H9 (cell line): ENCODE results near the gene CCDC40. TPM values are rescaled to one million over a fixed set of nuclear protein-coding genes. Genes with fewer than 3 reads are reported as not detected.

Source experiments
- DNase-seq: peaks from one replicate; pipeline ENCODE4 v3.0.0-alpha.2; 2017
- H2AFZ ChIP-seq: one replicate; pipeline ENCODE4 v1.6.1; 2013; ENCODE audit warnings: mild to moderate bottlenecking, low read length, control low read depth, moderate library complexity
- H2AK5ac ChIP-seq: 2 replicates; pipeline ENCODE4 v1.6.1; 2013; ENCODE audit warnings: low read length, control low read depth, mixed read lengths; ENCODE audit not compliant: insufficient read length
- H2BK120ac ChIP-seq: one replicate; pipeline ENCODE4 v1.6.1; 2013; ENCODE audit warnings: low read depth, mild to moderate bottlenecking, low read length, control low read depth, inconsistent platforms; ENCODE audit not compliant: poor library complexity, severe bottlenecking
- H2BK12ac ChIP-seq: 2 replicates; pipeline ENCODE4 v1.6.1; 2013; ENCODE audit warnings: low read length, control low read depth, mixed read lengths, low read depth; ENCODE audit not compliant: insufficient read length
- H2BK15ac ChIP-seq: 2 replicates; pipeline ENCODE4 v1.6.1; 2013; ENCODE audit warnings: low read depth, low read length, control low read depth
- H2BK20ac ChIP-seq: one replicate; pipeline ENCODE4 v1.6.1; 2013; ENCODE audit warnings: low read depth, mild to moderate bottlenecking, low read length, control low read depth, inconsistent platforms; ENCODE audit not compliant: poor library complexity, severe bottlenecking
- H2BK5ac ChIP-seq: 2 replicates; pipeline ENCODE4 v1.6.1; 2013; ENCODE audit warnings: low read length, control low read depth, mixed read lengths; ENCODE audit not compliant: insufficient read length
- H3K14ac ChIP-seq: 2 replicates; pipeline ENCODE4 v1.6.1; 2013; ENCODE audit warnings: low read length, control low read depth; ENCODE audit not compliant: insufficient read depth
- H3K18ac ChIP-seq: 2 replicates; pipeline ENCODE4 v1.6.1; 2013; ENCODE audit warnings: low read depth, mild to moderate bottlenecking, mixed read lengths, low read length, control low read depth; ENCODE audit not compliant: insufficient read length
- H3K23ac ChIP-seq: 2 replicates; pipeline ENCODE4 v1.6.1; 2013; ENCODE audit warnings: low read length, control low read depth, mixed read lengths, low read depth; ENCODE audit not compliant: insufficient read length
- H3K23me2 ChIP-seq: 2 replicates; pipeline ENCODE4 v1.6.1; 2013; ENCODE audit warnings: low read depth, mild to moderate bottlenecking, mixed read lengths, low read length, control low read depth; ENCODE audit not compliant: insufficient read length, poor library complexity, severe bottlenecking
- H3K27ac ChIP-seq: 2 replicates; pipeline ENCODE4 v1.5.1; 2013; ENCODE audit warnings: low read length, control low read depth, mixed read lengths, low read depth; ENCODE audit not compliant: insufficient read length
- H3K27me3 ChIP-seq: 2 replicates; pipeline ENCODE4 v1.6.1; 2013; ENCODE audit warnings: low read length, control low read depth, inconsistent platforms; ENCODE audit not compliant: insufficient read depth
- H3K4ac ChIP-seq: 2 replicates; pipeline ENCODE4 v1.6.1; 2013; ENCODE audit warnings: low read depth, mild to moderate bottlenecking, control low read depth, inconsistent platforms, low read length, moderate library complexity
- H3K4me1 ChIP-seq: 2 replicates; pipeline ENCODE4 v1.6.1; 2013; ENCODE audit warnings: low read length, control low read depth, inconsistent platforms; ENCODE audit not compliant: insufficient read depth
- H3K4me2 ChIP-seq: 2 replicates; pipeline ENCODE4 v1.6.1; 2013; ENCODE audit warnings: low read length, control low read depth, mixed read lengths; ENCODE audit not compliant: insufficient read length, insufficient read depth
- H3K56ac ChIP-seq: 2 replicates; pipeline ENCODE4 v1.6.1; 2013; ENCODE audit warnings: low read depth, mild to moderate bottlenecking, mixed read lengths, low read length, control low read depth; ENCODE audit not compliant: insufficient read length
- H3K79me1 ChIP-seq: 2 replicates; pipeline ENCODE4 v1.6.1; 2013; ENCODE audit warnings: low read depth, mild to moderate bottlenecking, moderate library complexity, low read length, control low read depth, inconsistent platforms; ENCODE audit not compliant: insufficient read depth, poor library complexity, severe bottlenecking
- H3K79me2 ChIP-seq: 2 replicates; pipeline ENCODE4 v1.6.1; 2013; ENCODE audit warnings: low read length, control low read depth, inconsistent platforms; ENCODE audit not compliant: insufficient read depth
- H3K9ac ChIP-seq: 2 replicates; pipeline ENCODE4 v1.6.1; 2013; ENCODE audit warnings: low read length, control low read depth, mixed read lengths; ENCODE audit not compliant: insufficient read length; ENCODE audit errors: extremely low read depth
- H3K9me3 ChIP-seq: one replicate; pipeline ENCODE4 v1.6.1; 2013; ENCODE audit warnings: low read depth, low read length, inconsistent platforms; ENCODE audit not compliant: control insufficient read depth
- H3T11ph ChIP-seq: one replicate; pipeline ENCODE4 v1.6.1; 2013; ENCODE audit warnings: mild to moderate bottlenecking, low read length, control low read depth, inconsistent platforms
- H4K20me1 ChIP-seq: one replicate; pipeline ENCODE4 v1.6.1; 2013; ENCODE audit not compliant: control insufficient read depth, insufficient read length, insufficient read depth
- H4K5ac ChIP-seq: 2 replicates; pipeline ENCODE4 v1.6.1; 2013; ENCODE audit warnings: low read depth, mild to moderate bottlenecking, mixed read lengths, low read length, control low read depth; ENCODE audit not compliant: insufficient read length
- H4K8ac ChIP-seq: replicated peaks from 2 replicates; pipeline ENCODE4 v1.6.1; 2013; ENCODE audit warnings: low read length, control low read depth, mixed read lengths, low read depth; ENCODE audit not compliant: insufficient read length
- H4K91ac ChIP-seq: 2 replicates; pipeline ENCODE4 v1.6.1; 2013; ENCODE audit warnings: low read depth, mild to moderate bottlenecking, moderate library complexity, mixed read lengths, low read length, control low read depth; ENCODE audit not compliant: insufficient read length
- H3K27ac Mint-ChIP-seq, 3 experiments: 2 replicates in 2 of 3; 3 replicates in 1 of 3; pipeline ENCODE4 v1.8.0; 2020 to 2021; ENCODE audit warnings: mixed read lengths in 3 of 3, mild to moderate bottlenecking in 1 of 3, moderate library complexity in 1 of 3
- H3K27me3 Mint-ChIP-seq: 2 replicates; pipeline ENCODE4 v1.8.0; 2021; ENCODE audit warnings: low read depth, mild to moderate bottlenecking, moderate library complexity, mixed read lengths
- H3K36me3 Mint-ChIP-seq, 3 experiments: 2 replicates in 2 of 3; 3 replicates in 1 of 3; pipeline ENCODE4 v1.8.0; 2020 to 2021; ENCODE audit warnings: low read depth in 3 of 3, mixed read lengths in 3 of 3; ENCODE audit not compliant: insufficient read depth in 1 of 3
- H3K4me1 Mint-ChIP-seq, 2 experiments: 2 replicates each; pipeline ENCODE4 v1.8.0; 2020; ENCODE audit warnings: mixed read lengths in 2 of 2
- H3K4me3 Mint-ChIP-seq, 2 experiments: 2 replicates in 1 of 2; 3 replicates in 1 of 2; pipeline ENCODE4 v1.8.0; 2020 to 2021; ENCODE audit warnings: mild to moderate bottlenecking in 2 of 2, mixed read lengths in 2 of 2, moderate library complexity in 1 of 2
- H3K9me3 Mint-ChIP-seq, 2 experiments: 2 replicates in 1 of 2; 3 replicates in 1 of 2; pipeline ENCODE4 v1.8.0; 2020; ENCODE audit warnings: mild to moderate bottlenecking in 2 of 2, mixed read lengths in 2 of 2, moderate library complexity in 1 of 2
- CTCF ChIP-seq: fragments of 200-600 bp; sonication (generic); conservative IDR thresholded peaks from 3 replicates; pipeline ENCODE4 v1.8.0; 2021; ENCODE audit warnings: antibody characterized with exemption, mild to moderate bottlenecking
- WGBS: extraction: QIAGEN DNeasy Blood & Tissue Kit; methylation state at CpG from one replicate; pipeline ENCODE4 v1.1.7; 2013; ENCODE audit warnings: missing lambda C conversion rate, low lambda C conversion rate, mixed read lengths; ENCODE audit not compliant: insufficient read length; ENCODE audit errors: extremely low coverage; 5-methylcytosine and 5-hydroxymethylcytosine counted together
- total RNA-seq: library from RNA; stranded (reverse); gene quantifications from 2 replicates; pipeline ENCODE4 v1.2.1, GENCODE V29; 2021

Gene CCDC40
- total RNA-seq, 1 experiment from 2014 or later = 8.9 TPM

DNA sequence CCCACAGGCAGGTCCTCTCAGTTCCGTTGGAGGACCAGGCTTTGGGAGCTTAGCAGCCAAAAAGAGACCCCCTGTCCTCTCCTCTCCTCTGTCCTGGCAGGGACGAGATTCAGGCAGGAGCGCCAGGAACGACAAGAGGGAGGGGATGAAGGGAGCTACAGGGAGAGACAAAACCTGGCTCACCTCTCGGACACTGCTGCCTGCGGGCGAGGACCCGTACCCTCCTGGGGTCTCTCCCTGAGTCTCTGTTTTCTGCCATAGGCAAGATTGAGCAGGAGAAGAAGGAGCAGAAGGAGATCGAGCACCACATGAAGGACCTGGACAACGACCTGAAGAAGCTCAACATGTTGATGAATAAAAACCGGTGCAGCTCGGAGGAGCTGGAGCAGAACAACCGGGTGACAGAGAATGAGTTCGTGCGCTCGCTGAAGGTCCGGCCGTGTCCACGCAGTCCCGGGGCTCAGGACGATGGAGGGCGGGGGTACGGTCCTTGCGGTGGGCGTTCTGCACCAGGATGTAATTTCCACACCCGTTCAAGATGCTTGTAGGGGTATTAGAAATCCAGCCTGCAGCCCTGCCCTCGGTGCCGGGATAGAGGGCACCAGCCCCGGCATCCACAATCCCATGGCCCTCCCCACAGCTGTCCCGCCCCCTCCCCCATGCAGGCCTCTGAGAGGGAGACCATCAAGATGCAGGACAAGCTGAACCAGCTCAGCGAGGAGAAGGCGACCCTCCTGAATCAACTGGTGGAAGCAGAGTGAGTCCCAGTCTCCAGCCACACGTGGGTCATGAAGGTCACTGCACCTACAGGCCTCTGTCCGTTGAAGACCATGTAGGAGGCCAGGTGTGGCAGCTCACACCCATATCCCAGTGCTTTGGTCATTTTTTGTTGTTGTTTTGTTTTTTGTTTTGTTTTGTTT is 51.2 kb downstream of the CCDC40 start:
- H3K9me3 ChIP-seq = no peaks in the 10 kb centered on the region
- no peak overlapping the region for H3T11ph ChIP-seq
- no peak overlapping the region for H2BK12ac ChIP-seq
- H3K23me2 ChIP-seq = no peaks in the 10 kb centered on the region
- H3K23ac ChIP-seq = no peak overlapping the region
- no peak overlapping the region for H3K18ac ChIP-seq
- H3K4ac ChIP-seq = no peak overlapping the region
- WGBS = no CpG with 5 or more reads among the region's 34 CpGs
- no peak overlapping the region for H3K27ac ChIP-seq
- H3K79me1 ChIP-seq = no peaks in the 10 kb centered on the region
- no peak overlapping the region for H3K9ac ChIP-seq
- H3K79me2 ChIP-seq = no peaks in the 10 kb centered on the region
- no peak for DNase-seq
- no peak overlapping the region for H2BK120ac ChIP-seq
- no peaks in the 10 kb centered on the region for H4K20me1 ChIP-seq
- H2AFZ ChIP-seq = no peak overlapping the region
- no peak overlapping the region for H2BK5ac ChIP-seq
- no peak overlapping the region for H2BK15ac ChIP-seq
- H2AK5ac ChIP-seq = no peak overlapping the region
- no peak overlapping the region for H2BK20ac ChIP-seq
- Mint-ChIP-seq H3K36me3 (peaks cover 0 to 4% (median 0%) of the 10 kb centered on the region in 3 experiments; a peak in 1 of 7 replicates), H3K4me1 (peaks cover 6 to 8% of the 10 kb centered on the region in 2 experiments), H3K27me3 (peaks cover 6% of the 10 kb centered on the region), H3K4me3 (no peak overlapping the region), H3K9me3 (no peaks in the 10 kb centered on the region; a peak in 1 of 5 replicates), H3K27ac (no peak overlapping the region)
- H4K8ac ChIP-seq = no peak overlapping the region
- no peak overlapping the region; the same call in 1 of the 2 replicates for H3K14ac ChIP-seq
- H3K27me3 ChIP-seq = no peaks in the 10 kb centered on the region
- H3K4me2 ChIP-seq = no peak overlapping the region
- no peak overlapping the region for H3K56ac ChIP-seq
- H4K91ac ChIP-seq = no peak overlapping the region
- H3K4me1 ChIP-seq = no peaks in the 10 kb centered on the region
- H4K5ac ChIP-seq = no peak overlapping the region
- no peak for TF ChIP-seq CTCF
